ENCODE data around the gene UBN2. TPM values are rescaled to one million over a fixed set of nuclear protein-coding genes. Genes with fewer than 3 reads are reported as not detected.

The UBN2 gene
- total RNA-seq, result 10 to 100 TPM; 19.9 to 33.7 (median 24.7) TPM

DNA sequence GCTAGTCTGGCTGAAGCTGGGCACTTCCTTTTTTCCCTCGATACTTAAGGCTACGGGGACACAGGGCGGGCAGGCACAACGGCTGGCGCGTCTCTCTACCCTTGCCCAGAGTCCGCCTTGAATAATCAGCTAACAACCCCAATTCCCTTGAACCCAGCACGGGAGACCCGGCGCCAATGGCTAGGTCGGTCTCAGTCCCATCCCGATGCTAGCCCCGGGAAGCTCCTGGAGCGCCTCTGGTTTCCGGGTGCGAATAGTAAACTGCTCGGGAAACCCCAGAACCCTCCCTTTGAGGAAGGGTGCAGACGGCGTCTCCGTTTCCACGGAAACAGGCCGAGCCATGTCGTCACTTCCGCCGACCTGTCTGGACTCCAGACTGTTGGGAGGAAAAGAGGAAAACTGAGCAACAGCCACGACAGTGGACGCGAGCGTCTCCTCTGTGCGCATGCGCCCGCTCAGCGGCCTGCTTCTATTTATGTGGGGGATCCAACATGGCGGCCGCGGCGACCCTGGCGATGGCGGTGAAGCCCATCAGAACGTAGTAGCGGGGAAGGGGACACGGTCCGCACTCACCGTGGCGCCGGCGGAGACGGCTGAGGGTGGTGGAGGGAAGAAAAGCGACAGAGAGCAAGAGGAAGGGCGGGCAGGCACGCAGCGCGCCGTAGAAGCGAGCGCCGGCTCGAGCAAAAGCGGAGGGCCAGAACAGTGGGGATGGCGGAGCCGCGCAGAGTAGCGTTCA lies at the start of gene UBN2:
Gene UBN2 (plus strand): TSS at position 464 of the 739 bp plus-strand sequence. CDS start 248 bp downstream, at position 712.
- intact Hi-C loops (cut with DNase I), result no loop called here
- Histone ChIP-seq H3K4me3 (replicated peaks in 1 of 3) (peak within 1 kb of the TSS; percentile 82 to 100 (median 91)), H3K4me1 (peaks cover 15 to 17% of the 10 kb centered on the region in 2 donors), H3K9me3 (no peaks in the 10 kb centered on the region), H3K36me3 (no peaks in the 10 kb centered on the region), H3K27ac (peak within 1 kb of the TSS; percentile 96), H3K27me3 (no peaks in the 10 kb centered on the region)
- 1% methylated on average over 48 of the region's 63 CpGs for WGBS, 2 donors
- DNase-seq, result peak; percentile 97
- TF ChIP-seq, protein P1, sequence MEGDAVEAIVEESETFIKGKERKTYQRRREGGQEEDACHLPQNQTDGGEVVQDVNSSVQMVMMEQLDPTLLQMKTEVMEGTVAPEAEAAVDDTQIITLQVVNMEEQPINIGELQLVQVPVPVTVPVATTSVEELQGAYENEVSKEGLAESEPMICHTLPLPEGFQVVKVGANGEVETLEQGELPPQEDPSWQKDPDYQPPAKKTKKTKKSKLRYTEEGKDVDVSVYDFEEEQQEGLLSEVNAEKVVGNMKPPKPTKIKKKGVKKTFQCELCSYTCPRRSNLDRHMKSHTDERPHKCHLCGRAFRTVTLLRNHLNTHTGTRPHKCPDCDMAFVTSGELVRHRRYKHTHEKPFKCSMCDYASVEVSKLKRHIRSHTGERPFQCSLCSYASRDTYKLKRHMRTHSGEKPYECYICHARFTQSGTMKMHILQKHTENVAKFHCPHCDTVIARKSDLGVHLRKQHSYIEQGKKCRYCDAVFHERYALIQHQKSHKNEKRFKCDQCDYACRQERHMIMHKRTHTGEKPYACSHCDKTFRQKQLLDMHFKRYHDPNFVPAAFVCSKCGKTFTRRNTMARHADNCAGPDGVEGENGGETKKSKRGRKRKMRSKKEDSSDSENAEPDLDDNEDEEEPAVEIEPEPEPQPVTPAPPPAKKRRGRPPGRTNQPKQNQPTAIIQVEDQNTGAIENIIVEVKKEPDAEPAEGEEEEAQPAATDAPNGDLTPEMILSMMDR (IDR thresholded peaks at IDR 0.05), result no peak
- peak in 1 of 2 donors; percentile 95 for TF ChIP-seq POLR2A (IDR thresholded peaks at IDR 0.05)

DNA sequence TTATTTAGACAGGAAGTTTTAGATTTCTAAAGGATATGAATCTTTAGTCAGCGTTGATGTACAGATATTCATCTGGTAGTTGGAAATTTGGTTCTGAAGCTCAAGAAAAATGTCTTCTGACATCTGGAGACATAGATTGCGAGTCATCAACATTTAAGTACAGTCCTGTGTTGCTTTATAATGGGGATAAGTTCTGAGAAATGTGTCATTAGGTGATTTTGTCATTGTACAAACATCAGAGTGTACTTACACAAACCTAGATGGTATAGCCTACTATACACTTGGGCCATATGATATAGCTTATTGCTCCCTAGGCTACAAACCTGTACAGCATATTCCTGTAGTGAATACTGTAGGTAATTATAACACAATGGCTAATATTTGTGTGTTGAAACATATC lies 49.6 kb upstream of the UBN2 start:
- TF ChIP-seq POLR2A (IDR thresholded peaks at IDR 0.05), result no peak
- TF ChIP-seq, protein P1 (IDR thresholded peaks at IDR 0.05), result no peak
- intact Hi-C loops (cut with DNase I), result no loop called here
- no peak for DNase-seq
- Histone ChIP-seq H3K27me3 (no peaks in the 10 kb centered on the region), H3K4me3 (replicated peaks in 1 of 3) (no peak overlapping the region), H3K27ac (no peak overlapping the region), H3K9me3 (no peaks in the 10 kb centered on the region), H3K4me1 (no peaks in the 10 kb centered on the region), H3K36me3 (peaks cover 9 to 10% of the 10 kb centered on the region in 2 donors)
- 93 to 97% methylated on average over 2 of the region's 2 CpGs for WGBS, 2 donors

DNA sequence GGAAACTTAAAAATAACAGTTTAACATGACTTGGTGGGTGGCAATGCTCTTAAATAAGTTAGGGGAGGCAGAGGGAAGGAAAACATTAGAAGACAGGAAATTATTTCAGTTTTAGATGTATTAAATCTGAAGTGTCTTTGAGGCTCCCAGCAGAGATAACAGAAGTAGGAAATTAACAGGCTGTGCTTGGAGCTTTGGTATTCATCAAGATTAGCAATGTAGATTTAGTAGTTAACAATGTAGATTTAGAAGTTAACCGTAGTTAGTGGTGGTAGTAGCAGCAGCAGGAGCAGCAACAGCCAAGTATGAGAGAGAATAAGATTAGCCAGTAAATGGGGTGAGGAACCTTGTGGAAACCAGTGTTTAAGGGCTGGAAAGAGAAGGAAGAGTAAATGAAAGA lies 48.7 kb upstream of the UBN2 start:
- no peak for TF ChIP-seq POLR2A (IDR thresholded peaks at IDR 0.05)
- TF ChIP-seq, protein P1 (IDR thresholded peaks at IDR 0.05), result no peak
- intact Hi-C loops (cut with DNase I), result no loop called here
- WGBS, 2 donors, result 43 to 57% methylated on average over 1 of the region's 1 CpG

DNA sequence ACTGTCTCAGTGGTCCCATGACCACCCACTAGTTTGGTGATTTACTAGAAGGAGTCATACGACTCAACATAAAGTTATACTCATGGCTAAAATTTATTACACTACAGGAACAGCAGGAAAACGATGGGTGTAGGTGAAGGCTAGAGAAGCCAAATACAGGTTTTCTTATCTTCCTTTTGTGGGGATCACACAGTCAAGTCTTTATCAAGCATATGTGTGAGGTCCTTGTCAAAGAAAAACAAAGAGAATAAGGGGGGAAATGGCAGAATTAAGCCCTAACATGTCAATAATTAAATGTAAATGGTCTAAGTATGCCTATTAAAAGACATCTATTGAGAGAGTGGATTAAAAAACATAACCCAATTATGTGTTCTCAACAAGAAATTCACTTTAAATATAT lies 47.8 kb upstream of the UBN2 start:
- Histone ChIP-seq H3K9me3 (no peaks in the 10 kb centered on the region), H3K27ac (no peak overlapping the region), H3K4me3 (replicated peaks in 1 of 3) (no peak overlapping the region), H3K27me3 (no peaks in the 10 kb centered on the region), H3K36me3 (peaks cover 9 to 10% of the 10 kb centered on the region in 2 donors), H3K4me1 (no peaks in the 10 kb centered on the region)
- DNase-seq, result no peak
- intact Hi-C loops (cut with DNase I), result no loop called here
- WGBS, 2 donors, result 72 to 76% methylated on average over 2 of the region's 2 CpGs
- TF ChIP-seq POLR2A (IDR thresholded peaks at IDR 0.05), result no peak
- TF ChIP-seq, protein P1 (IDR thresholded peaks at IDR 0.05), result no peak

More for the DNA sequence above, 48.7 kb upstream of the UBN2 start:
- no peaks in the 10 kb centered on the region for H3K4me1 ChIP-seq
- no peak for DNase-seq
- no peak overlapping the region for H3K4me3 ChIP-seq (replicated peaks in 1 of 3)
- peaks cover 9 to 10% of the 10 kb centered on the region in 2 donors for H3K36me3 ChIP-seq
- no peak overlapping the region for H3K27ac ChIP-seq
- H3K9me3 ChIP-seq, result no peaks in the 10 kb centered on the region
- H3K27me3 ChIP-seq, result no peaks in the 10 kb centered on the region

DNA sequence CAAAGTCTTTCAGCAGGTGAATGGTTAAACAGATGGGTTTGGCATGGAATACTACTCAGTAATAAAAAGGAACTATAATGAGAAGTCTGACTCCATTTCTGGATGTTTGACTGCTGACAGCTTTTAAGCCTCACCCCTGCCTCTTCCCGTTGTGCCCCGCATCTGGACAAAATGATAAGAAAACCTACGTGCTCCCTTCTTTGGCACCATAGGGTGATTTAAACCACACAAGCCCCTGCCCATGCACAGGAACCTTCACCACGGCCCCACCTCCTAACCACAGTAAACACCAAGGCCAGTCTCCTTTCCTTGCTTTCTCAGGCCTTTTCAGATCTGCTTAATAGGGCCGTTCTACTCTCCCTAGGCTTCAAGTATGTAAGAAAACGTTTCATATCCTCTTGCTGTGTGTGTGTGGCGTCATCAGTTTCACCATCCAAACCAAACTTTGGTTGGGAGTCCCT lies 47.1 kb upstream of the UBN2 start:
- Histone ChIP-seq H3K9me3 (no peaks in the 10 kb centered on the region), H3K27me3 (no peaks in the 10 kb centered on the region), H3K4me1 (no peaks in the 10 kb centered on the region)

More for the DNA sequence above, 47.1 kb upstream of the UBN2 start:
- H3K27ac ChIP-seq, result no peak overlapping the region
- intact Hi-C loops (cut with DNase I), result no loop called here
- TF ChIP-seq, protein P1 (IDR thresholded peaks at IDR 0.05), result no peak
- TF ChIP-seq POLR2A (IDR thresholded peaks at IDR 0.05), result no peak
- DNase-seq, result no peak
- no peak overlapping the region for H3K4me3 ChIP-seq (replicated peaks in 1 of 3)
- WGBS, 2 donors, result 88 to 89% methylated on average over 7 of the region's 7 CpGs
- H3K36me3 ChIP-seq, result peaks cover 9 to 10% of the 10 kb centered on the region in 2 donors

All from thyroid gland (tissue), 4 donors.